WI38 (cell line): Measurements from ENCODE around the gene EVC2.

Source experiments
- H3K4me3 ChIP-seq: 2 replicates; pipeline ENCODE4 v1.5.1; 2011; ENCODE audit warnings: low read depth, mild to moderate bottlenecking, control low read depth, low read length
- CTCF ChIP-seq: IDR thresholded peaks from 2 replicates; pipeline ENCODE4 v1.5.1; 2012; ENCODE audit warnings: low read depth, mild to moderate bottlenecking, control low read depth, low read length

The EVC2 gene

GRCh38 chr4:5517372-5517771, 191.0 kb downstream of the EVC2 start:
- no peak overlapping the region for H3K4me3 ChIP-seq
- TF ChIP-seq CTCF, result no peak

- TF ChIP-seq CTCF, result no peak
- H3K4me3 ChIP-seq, result no peak overlapping the region
Observed at GRCh38 chr4:5515646-5516045, 192.7 kb downstream of the EVC2 start.
